Neural progenitor cell (in vitro differentiated cells): ENCODE measurements around the gene STAMBPL1. TPM values are rescaled to one million over a fixed set of nuclear protein-coding genes. Genes with fewer than 3 reads are reported as not detected.
"Not testable (repeated sequence)": the region's sequence is repeated elsewhere in the genome, so short reads cannot be mapped to it uniquely, and the experiment has no call there.

Experiments used
- DNase-seq: peaks from one replicate; pipeline ENCODE4 v3.0.0-alpha.2; 2016; ENCODE audit warnings: low spot score
- H2AFZ ChIP-seq: fragments of 200-600 bp; sonication (generic); replicated peaks from 2 replicates; pipeline ENCODE4 v1.6.1; 2016; ENCODE audit warnings: antibody characterized with exemption
- H3F3A ChIP-seq: fragments of 200-600 bp; sonication (generic); 2 replicates; pipeline ENCODE4 v1.6.1; 2016; ENCODE audit warnings: antibody characterized with exemption, low read depth
- H3K27ac ChIP-seq: fragments of 200-600 bp; sonication (generic); 2 replicates; pipeline ENCODE4 v1.5.1; 2016; ENCODE audit warnings: mild to moderate bottlenecking
- H3K27me3 ChIP-seq: fragments of 200-600 bp; sonication (generic); 2 replicates; pipeline ENCODE4 v1.6.1; 2016; ENCODE audit warnings: mild to moderate bottlenecking, moderate library complexity
- H3K36me3 ChIP-seq: fragments of 200-600 bp; sonication (generic); 2 replicates; pipeline ENCODE4 v1.5.1; 2016
- H3K4me1 ChIP-seq: fragments of 200-600 bp; sonication (generic); 2 replicates; pipeline ENCODE4 v1.6.1; 2016; ENCODE audit warnings: mixed run types
- H3K4me2 ChIP-seq: fragments of 200-600 bp; sonication (generic); 2 replicates; pipeline ENCODE4 v1.6.1; 2016
- H3K4me3 ChIP-seq: fragments of 200-600 bp; sonication (generic); 2 replicates; pipeline ENCODE4 v1.5.1; 2016
- H3K79me2 ChIP-seq: fragments of 200-600 bp; sonication (generic); 2 replicates; pipeline ENCODE4 v1.6.1; 2016; ENCODE audit warnings: low read depth
- H3K9ac ChIP-seq: fragments of 200-600 bp; sonication (generic); 2 replicates; pipeline ENCODE4 v1.6.1; 2016
- H3K9me3 ChIP-seq: fragments of 200-600 bp; sonication (generic); 2 replicates; pipeline ENCODE4 v1.5.1; 2016; ENCODE audit warnings: low read depth
- H4K20me1 ChIP-seq: fragments of 200-600 bp; sonication (generic); 2 replicates; pipeline ENCODE4 v1.6.1; 2016; ENCODE audit warnings: low read depth
- H3K27ac Mint-ChIP-seq: 3 replicates; pipeline ENCODE4 v1.8.0; 2021; ENCODE audit warnings: mixed read lengths
- H3K27me3 Mint-ChIP-seq: 2 replicates; pipeline ENCODE4 v1.8.0; 2022; ENCODE audit warnings: low read depth, mild to moderate bottlenecking, inconsistent platforms, moderate library complexity, mixed read lengths; ENCODE audit not compliant: insufficient read depth
- H3K36me3 Mint-ChIP-seq: 3 replicates; pipeline ENCODE4 v1.8.0; 2021; ENCODE audit warnings: mixed read lengths
- H3K4me1 Mint-ChIP-seq: 3 replicates; pipeline ENCODE4 v1.8.0; 2021; ENCODE audit warnings: mixed read lengths
- H3K4me3 Mint-ChIP-seq: 3 replicates; pipeline ENCODE4 v1.8.0; 2021; ENCODE audit warnings: mild to moderate bottlenecking, moderate library complexity, mixed read lengths
- H3K9me3 Mint-ChIP-seq: 3 replicates; pipeline ENCODE4 v1.8.0; 2020; ENCODE audit warnings: mixed read lengths
- EZH2 ChIP-seq: fragments of 200-600 bp; sonication (generic); IDR thresholded peaks from 2 replicates; pipeline ENCODE4 v1.6.1; 2017; ENCODE audit warnings: antibody characterized with exemption, mild to moderate bottlenecking, moderate library complexity
- EZH2phosphoT487 ChIP-seq: fragments of 200-600 bp; sonication (generic); IDR thresholded peaks from 2 replicates; pipeline ENCODE4 v1.6.1; 2017; ENCODE audit warnings: antibody characterized with exemption
- total RNA-seq: library from RNA; depleted of rRNA; stranded (reverse); fragments of >200 nt; gene quantifications from 2 replicates; pipeline ENCODE4 v1.2.3, GENCODE V29; 2015; ENCODE audit warnings: low replicate concordance
- TF ChIP-seq, protein P1 (sequence below): fragments of 200-600 bp; sonication (generic); IDR thresholded peaks from 2 replicates; pipeline ENCODE4 v1.5.1; 2017; ENCODE audit warnings: antibody characterized with exemption, mild to moderate bottlenecking

Gene STAMBPL1
- total RNA-seq, 1 donor from 2014 or later: 1.9 TPM

DNA sequence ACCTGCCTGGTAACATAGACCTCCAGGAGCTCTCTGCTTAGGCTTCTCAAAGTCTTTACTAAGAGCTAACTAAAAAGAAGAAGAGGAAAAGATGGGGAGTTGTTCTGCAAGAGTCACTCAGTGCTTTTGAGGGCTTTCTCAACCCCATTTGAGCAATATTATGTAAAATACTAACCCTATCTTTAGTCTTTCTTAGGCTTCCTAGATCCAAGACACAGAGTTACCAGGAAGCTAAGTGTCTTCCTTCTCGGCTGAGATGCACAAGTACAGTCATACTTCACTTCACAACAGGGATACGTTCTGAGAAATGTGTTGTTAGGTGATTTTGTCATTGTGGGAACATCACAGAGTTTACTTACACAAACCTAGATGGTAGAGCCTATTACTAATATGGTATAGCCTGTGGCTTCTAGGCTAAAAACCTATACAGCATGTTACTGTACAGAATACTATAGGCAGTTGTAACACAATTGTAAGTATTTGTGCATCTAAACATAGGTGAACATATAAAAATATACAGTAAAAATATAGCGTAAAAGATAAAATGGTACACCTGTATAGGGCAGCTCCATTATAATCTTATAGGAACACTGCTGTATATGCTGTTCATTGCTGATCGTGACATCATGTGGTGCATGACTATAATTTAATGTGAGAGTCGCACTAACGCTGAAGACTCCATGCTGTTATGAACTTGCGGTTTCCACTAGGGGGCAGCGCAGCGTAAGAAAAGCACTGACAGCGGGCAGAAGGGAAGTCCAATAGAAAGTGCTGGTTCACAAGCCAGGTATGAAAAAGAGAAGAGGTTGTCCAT, 44.7 kb upstream of the STAMBPL1 start:
- Histone ChIP-seq H3K9me3 (no peaks in the 10 kb centered on the region), H3K36me3 (no peaks in the 10 kb centered on the region), H3K27ac (no peak overlapping the region), H3K27me3 (peaks cover 4% of the 10 kb centered on the region), H4K20me1 (no peaks in the 10 kb centered on the region), H3K9ac (no peak overlapping the region), H3K4me2 (no peak overlapping the region), H3K79me2 (no peaks in the 10 kb centered on the region), H3K4me1 (no peaks in the 10 kb centered on the region), H3K4me3 (no peak overlapping the region), H3F3A (no peaks in the 10 kb centered on the region), H2AFZ (no peak overlapping the region)
- TF ChIP-seq EZH2phosphoT487 (no peak), EZH2 (no peak)
- TF ChIP-seq, protein P1, sequence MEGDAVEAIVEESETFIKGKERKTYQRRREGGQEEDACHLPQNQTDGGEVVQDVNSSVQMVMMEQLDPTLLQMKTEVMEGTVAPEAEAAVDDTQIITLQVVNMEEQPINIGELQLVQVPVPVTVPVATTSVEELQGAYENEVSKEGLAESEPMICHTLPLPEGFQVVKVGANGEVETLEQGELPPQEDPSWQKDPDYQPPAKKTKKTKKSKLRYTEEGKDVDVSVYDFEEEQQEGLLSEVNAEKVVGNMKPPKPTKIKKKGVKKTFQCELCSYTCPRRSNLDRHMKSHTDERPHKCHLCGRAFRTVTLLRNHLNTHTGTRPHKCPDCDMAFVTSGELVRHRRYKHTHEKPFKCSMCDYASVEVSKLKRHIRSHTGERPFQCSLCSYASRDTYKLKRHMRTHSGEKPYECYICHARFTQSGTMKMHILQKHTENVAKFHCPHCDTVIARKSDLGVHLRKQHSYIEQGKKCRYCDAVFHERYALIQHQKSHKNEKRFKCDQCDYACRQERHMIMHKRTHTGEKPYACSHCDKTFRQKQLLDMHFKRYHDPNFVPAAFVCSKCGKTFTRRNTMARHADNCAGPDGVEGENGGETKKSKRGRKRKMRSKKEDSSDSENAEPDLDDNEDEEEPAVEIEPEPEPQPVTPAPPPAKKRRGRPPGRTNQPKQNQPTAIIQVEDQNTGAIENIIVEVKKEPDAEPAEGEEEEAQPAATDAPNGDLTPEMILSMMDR: peak; percentile 92
- DNase-seq: peak; percentile 81
- Mint-ChIP-seq H3K4me1 (no peaks in the 10 kb centered on the region), H3K27me3 (no peaks in the 10 kb centered on the region), H3K36me3 (no peaks in the 10 kb centered on the region), H3K27ac (no peak overlapping the region), H3K9me3 (no peaks in the 10 kb centered on the region), H3K4me3 (no peak overlapping the region)

DNA sequence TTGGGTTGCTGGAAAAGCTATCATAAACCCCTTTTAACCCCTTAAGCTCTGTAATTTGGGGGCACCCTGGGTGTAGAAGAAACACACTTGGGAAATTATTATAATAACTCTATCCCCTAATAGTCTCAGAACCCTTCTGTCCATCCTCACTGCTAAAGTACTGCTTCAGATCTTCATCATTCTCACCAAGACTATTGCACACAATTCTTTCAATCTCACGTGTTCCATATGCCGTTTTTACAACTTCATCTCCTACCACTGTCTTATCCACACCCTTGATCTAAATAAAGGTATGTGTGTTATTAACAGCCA, 44.2 kb upstream of the STAMBPL1 start:
- Histone ChIP-seq H3K4me3 (no peak overlapping the region), H3K27ac (no peak overlapping the region), H3K4me1 (no peaks in the 10 kb centered on the region), H3K9me3 (no peaks in the 10 kb centered on the region), H3K36me3 (no peaks in the 10 kb centered on the region), H2AFZ (no peak overlapping the region), H3F3A (no peaks in the 10 kb centered on the region), H3K9ac (no peak overlapping the region), H3K4me2 (no peak overlapping the region), H3K27me3 (peaks cover 4% of the 10 kb centered on the region), H3K79me2 (no peaks in the 10 kb centered on the region), H4K20me1 (no peaks in the 10 kb centered on the region)
- Mint-ChIP-seq H3K4me1 (no peaks in the 10 kb centered on the region), H3K36me3 (no peaks in the 10 kb centered on the region), H3K9me3 (no peaks in the 10 kb centered on the region), H3K4me3 (no peak overlapping the region), H3K27me3 (no peaks in the 10 kb centered on the region), H3K27ac (no peak overlapping the region)
- no peak for DNase-seq
- TF ChIP-seq EZH2phosphoT487: no peak
- TF ChIP-seq EZH2: no peak
- TF ChIP-seq, protein P1: no peak

DNA sequence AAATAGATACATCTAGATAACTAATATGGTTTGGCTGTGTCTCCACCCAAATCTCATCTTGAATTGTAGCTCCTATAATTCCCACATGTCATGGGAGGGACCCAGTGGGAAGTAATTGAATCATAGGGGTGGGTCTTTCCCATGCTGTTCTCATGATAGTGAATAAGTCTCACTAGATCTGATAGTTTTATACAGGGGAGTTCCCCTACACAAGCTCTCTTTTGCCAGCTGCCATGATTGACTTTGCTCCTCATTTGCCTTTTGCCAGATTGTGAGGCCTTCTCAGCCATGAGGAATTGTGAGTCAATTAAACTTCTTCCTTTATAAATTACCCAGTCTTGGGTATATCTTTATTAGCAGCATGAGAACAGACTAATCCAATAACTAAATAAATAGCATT, 42.4 kb upstream of the STAMBPL1 start:
- not testable (repeated sequence) for H3K9ac ChIP-seq, H3K27ac Mint-ChIP-seq, H3K9me3 Mint-ChIP-seq, H3K4me1 Mint-ChIP-seq, H3K4me3 Mint-ChIP-seq, H2AFZ ChIP-seq, H3K9me3 ChIP-seq, H3K36me3 Mint-ChIP-seq, H3K4me3 ChIP-seq, H3K79me2 ChIP-seq, H3K27ac ChIP-seq, H3F3A ChIP-seq, H3K27me3 ChIP-seq, H3K27me3 Mint-ChIP-seq, DNase-seq, H3K4me1 ChIP-seq, H3K36me3 ChIP-seq, H3K4me2 ChIP-seq, H4K20me1 ChIP-seq

DNA sequence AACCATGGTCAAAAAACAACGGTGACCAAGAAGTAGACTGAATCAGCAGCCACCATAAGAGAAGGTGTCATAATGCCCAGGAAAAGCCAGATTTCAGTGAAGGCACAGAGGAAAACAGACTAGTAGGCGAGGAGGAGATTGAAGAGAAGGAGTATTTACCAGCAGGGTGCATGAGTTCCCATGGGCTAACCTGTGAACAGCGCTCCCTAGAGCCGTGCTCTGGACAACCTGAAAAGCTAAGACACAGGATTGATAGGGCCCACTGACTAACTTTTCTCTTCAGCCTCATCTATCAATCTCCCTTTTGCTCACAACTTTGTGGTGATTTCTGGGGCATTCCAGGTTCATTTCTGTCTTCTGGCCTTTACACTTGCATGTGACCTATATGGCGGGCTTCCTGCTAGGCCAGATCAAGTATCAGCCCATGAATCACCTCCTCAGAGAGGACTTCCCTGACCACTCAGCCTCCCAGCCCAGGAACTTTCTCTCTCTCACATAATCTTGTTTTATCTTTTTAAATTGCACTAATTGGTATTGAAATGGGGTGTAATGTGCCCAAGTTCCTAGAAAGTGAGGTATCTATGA, 41.2 kb upstream of the STAMBPL1 start:
- Histone ChIP-seq H3K4me1 (no peaks in the 10 kb centered on the region), H3K9ac (no peak overlapping the region), H2AFZ (no peak overlapping the region), H3K27ac (no peak overlapping the region), H3K4me3 (no peak overlapping the region), H3F3A (no peaks in the 10 kb centered on the region), H4K20me1 (no peaks in the 10 kb centered on the region), H3K4me2 (no peak overlapping the region), H3K36me3 (no peaks in the 10 kb centered on the region), H3K79me2 (no peaks in the 10 kb centered on the region), H3K9me3 (no peaks in the 10 kb centered on the region), H3K27me3 (peaks cover 4% of the 10 kb centered on the region)
- TF ChIP-seq EZH2: no peak
- no peak for TF ChIP-seq EZH2phosphoT487
- TF ChIP-seq, protein P1: no peak
- no peak for DNase-seq
- Mint-ChIP-seq H3K9me3 (no peaks in the 10 kb centered on the region), H3K27ac (no peak overlapping the region), H3K36me3 (no peaks in the 10 kb centered on the region), H3K4me1 (no peaks in the 10 kb centered on the region), H3K27me3 (no peaks in the 10 kb centered on the region), H3K4me3 (no peak overlapping the region)
